Stimulated activated CD4-positive, alpha-beta T cell treated with anti-CD3 and anti-CD28 coated beads, Interleukin-1b, Interleukin-23, amount 100 ng/mL, for 4 hours (primary cell): ENCODE results near the gene SCD5.

ENCODE experiments used
- DNase-seq, 2 donors: peaks; one replicate each; pipeline ENCODE4 v3.0.0-alpha.2; 2020; ENCODE audit warnings: low read depth in 2 of 2

SCD5 gene

GRCh38 chr4:82765134-82765533 lies 33.5 kb downstream of the SCD5 start:
- DNase-seq = no peak

- DNase-seq = no peak
These were observed 37.4 kb downstream of the SCD5 start for GRCh38 chr4:82761229-82761628.

- DNase-seq = no peak
These were observed 39.6 kb downstream of the SCD5 start for GRCh38 chr4:82758701-82759685.

GRCh38 chr4:82756061-82756460 lies 42.5 kb downstream of the SCD5 start:
- DNase-seq = no peak

GRCh38 chr4:82755650-82756049 lies 42.9 kb downstream of the SCD5 start:
- no peak for DNase-seq

GRCh38 chr4:82754513-82755165 lies 44.0 kb downstream of the SCD5 start:
- no peak for DNase-seq

GRCh38 chr4:82753725-82754410 lies 44.7 kb downstream of the SCD5 start:
- no peak for DNase-seq

GRCh38 chr4:82753238-82753637 lies 45.4 kb downstream of the SCD5 start:
- DNase-seq = no peak

GRCh38 chr4:82748810-82749470 lies 49.7 kb downstream of the SCD5 start:
- DNase-seq = no peak

- DNase-seq = no peak
These were observed 50.7 kb downstream of the SCD5 start for GRCh38 chr4:82747686-82748575.

- DNase-seq = no peak
These were observed 51.7 kb downstream of the SCD5 start for GRCh38 chr4:82746705-82747574.

GRCh38 chr4:82745173-82745842 lies 53.3 kb downstream of the SCD5 start:
- no peak for DNase-seq

- DNase-seq = no peak
These were observed 54.2 kb downstream of the SCD5 start for GRCh38 chr4:82744284-82744968.

- no peak for DNase-seq
These were observed 57.4 kb downstream of the SCD5 start for GRCh38 chr4:82741188-82741587.

GRCh38 chr4:82739287-82740190 lies 59.1 kb downstream of the SCD5 start:
- DNase-seq = peak; percentile 12 to 60

- DNase-seq = no peak
These were observed 61.2 kb downstream of the SCD5 start for GRCh38 chr4:82737354-82737753.

GRCh38 chr4:82733636-82734035 lies 65.0 kb downstream of the SCD5 start:
- DNase-seq = no peak

GRCh38 chr4:82728301-82728700 lies 70.3 kb downstream of the SCD5 start:
- no peak for DNase-seq
